GM21447 (cell line): ENCODE data around the gene EIF2AK3.

Experiments
- ATAC-seq: cut with Tn5 transposase; IDR thresholded peaks from one replicate; pipeline ENCODE4 v1.9.1; 2021; ENCODE audit not compliant: unreplicated experiment

The EIF2AK3 gene

DNA sequence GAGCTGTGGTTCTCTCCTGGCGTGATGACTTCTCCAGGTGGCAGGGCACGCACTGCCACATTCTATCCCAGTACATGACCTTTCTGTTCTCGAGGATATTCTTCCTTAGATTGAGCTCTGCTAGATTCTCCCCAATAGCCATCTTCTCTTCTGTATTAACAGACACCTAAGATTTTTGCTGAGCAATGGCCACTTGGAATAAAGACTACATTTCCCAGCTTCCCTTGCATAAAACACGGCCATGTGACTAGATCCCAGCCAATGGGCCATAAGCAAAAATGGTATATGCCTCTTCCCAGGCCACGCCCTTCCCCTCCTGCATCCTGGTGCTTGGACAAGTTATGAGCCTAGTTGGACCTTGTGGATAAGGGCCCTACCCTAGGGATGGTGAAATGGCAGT is 82.1 kb downstream of the EIF2AK3 start:
- ATAC-seq: no peak

DNA sequence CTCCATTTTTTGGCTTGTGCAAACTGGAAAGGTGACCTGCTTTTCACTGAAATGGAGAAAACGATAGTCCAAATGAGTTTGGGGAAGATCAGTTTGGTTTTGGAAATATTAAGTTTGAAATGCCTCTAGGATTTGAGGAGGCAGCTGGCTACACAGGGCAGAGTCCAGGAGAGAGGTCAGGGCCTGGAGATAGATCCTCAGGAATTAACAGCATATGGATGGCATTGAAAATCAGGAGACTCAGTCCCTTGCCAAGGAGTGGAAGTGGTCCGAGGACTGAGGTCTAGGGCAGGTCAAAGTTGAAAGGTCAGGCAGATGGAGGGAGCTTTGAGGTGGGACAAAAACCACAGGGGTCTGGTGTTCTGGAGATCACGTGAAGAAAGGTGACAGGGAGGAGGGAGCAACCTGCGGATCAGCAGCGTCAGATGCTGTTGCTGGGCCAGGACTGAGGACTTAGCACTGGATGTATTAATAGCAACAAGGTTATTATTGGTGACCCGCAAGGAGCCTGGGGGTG is 83.7 kb downstream of the EIF2AK3 start:
- ATAC-seq: no peak

DNA sequence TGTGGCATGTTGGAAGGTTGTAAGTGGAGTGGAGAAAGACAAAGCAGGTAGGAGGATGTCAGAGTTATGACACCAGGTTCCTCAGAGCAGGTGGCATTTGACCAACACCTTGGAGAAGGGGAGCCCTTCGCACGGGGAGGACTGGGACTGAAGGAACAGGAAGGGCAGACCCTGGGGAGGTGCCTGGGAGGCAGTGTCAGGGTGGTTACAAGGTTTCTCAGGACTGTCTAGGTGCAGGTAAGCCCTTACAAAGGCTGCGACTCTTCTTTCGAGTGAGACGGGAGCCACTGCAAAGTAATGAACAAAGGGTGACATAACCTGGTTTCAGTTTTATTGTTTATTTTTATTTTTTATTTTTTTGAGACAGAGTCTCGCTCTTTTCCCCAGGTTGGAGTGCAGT is 84.6 kb downstream of the EIF2AK3 start:
- ATAC-seq: no peak

DNA sequence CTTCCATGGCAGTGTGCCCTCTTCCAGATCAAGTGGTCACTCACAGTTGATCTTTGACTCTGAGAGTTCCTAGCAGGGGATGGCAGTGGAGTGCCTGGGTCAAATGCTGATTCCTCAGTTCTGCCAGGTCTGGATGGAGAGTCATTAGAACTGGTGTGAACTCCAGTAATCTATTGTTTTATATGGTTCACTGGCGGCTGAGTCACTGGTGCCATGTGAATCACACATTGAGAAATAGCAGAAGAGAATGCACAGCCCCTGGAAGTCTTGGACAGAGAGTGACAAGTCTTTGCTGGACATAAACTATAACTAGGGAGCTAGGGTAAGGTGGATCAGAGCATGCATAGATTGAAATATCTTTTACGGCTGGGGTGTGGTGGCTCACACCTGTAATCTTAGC is 86.9 kb downstream of the EIF2AK3 start:
- no peak for ATAC-seq

DNA sequence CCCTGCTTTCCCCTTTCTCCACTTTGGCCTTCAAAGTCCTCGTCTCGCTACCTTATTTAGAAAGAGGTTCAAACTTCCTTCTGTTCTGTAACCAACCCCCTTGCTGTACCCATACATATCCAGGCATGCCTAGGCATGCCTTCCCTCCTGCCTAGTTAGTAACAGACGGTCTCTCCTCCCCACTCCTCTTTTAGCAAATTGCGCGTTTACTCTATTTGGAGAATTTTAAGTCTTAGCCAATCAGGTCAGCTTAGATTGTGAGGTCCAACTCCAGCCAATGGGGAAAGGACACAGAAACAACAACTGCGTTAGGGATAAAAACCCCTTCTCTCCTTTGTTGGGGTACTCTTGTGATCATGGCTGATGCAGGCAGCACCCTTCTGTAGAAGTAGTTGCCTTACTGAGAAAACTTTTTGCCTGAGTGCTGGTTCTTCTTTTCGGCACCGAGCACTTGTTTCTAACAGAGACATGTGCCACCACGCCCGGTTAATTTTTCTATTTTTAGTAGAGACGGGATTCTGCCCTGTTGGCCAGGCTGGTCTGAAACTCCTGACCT is 88.8 kb downstream of the EIF2AK3 start:
- ATAC-seq: no peak

DNA sequence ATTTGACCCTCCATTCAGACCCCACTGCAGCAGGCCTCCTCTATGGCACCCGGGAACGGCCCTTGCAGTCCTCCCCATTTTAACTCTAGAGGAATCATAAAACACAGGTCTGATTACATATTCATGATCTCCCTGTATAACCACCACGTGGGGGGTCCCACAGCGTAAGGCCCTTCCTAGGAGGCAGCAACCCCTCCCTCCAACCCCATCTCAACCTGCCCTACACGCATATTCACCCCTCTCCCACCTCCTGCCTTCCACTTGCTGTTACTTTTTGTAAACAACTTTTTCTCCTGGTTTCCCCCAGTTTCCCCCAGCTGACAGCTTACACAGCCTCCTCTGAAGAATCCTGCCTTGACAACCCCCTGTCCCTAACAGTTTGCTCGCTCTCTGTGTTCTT is 89.6 kb downstream of the EIF2AK3 start:
- ATAC-seq: no peak

DNA sequence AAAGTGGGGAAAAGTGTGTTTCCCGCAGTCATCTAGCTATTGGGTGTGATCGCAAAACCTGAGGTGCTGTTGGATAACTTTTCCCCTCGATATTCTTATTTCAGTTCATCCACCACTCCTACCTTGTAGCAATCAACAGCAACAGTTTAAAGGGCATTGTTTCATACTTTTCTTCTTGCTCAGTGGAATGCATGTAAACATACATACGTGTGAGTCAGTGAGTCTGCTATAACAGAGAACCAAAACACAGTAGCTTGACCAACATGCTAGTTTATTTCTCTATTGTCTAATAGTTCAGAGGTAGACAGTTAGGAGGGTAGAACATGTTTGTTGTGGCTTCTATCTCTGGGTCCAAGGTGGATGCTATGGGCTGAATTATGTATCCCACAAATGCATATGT is 97.2 kb downstream of the EIF2AK3 start:
- ATAC-seq: no peak

DNA sequence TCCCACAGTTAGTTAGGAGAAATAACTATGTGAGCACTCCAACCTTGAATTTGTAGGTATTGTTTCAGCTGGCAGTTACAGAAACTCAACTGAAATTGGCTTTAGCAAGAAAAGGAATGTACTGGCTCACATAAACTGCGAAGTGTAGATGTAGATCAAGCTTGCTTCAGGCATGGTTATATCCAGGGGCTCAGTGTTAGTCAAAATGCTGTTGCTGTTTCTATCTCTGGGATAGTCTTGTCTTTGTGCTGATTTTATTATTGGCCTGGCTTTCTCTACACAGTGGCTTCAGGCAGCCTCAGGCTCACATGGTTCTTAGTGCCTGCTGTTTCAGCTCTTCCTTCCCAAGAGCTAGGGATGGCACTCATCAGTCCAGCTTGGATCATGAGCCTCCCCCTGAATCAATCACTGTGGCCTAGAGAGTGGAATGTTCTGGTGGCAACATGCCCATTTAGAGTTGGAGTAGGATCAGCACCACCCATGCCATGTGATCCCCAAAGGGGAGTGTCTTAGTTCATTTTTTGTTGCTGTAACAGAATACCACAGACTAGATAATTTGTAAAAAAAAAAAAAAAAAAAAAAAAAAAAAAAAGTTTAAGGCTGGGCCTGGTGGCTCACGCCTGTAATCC is 105.7 kb downstream of the EIF2AK3 start:
- no peak for ATAC-seq

DNA sequence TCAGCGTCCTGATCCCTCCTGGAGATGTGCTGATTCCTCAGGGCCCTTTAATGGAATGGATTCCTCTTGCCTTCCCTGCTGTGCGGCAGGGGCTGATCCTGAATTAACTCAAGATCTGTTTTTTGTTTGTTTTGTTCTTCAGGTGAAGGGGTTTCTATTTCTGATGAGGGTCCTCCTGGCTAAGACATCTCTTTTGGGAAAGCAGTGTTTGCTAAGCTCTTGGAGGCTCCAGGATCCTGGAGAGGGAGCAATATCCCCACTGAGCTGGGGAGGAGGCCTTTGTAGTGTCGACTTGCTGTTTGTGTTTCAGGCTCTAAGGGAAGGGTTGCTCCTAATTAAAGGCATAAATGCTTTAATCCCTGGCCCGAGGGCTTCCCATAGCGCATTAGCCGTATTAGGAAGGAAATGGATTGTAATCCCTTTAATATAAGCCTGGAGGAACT is 109.5 kb downstream of the EIF2AK3 start:
- ATAC-seq: no peak
